Thoracic aorta (tissue), 2 donors: ENCODE measurements around the gene CD48. TPM values are rescaled to one million over a fixed set of nuclear protein-coding genes. Genes with fewer than 3 reads are reported as not detected.

Source experiments
- ATAC-seq: fragments of 150-250 bp; one replicate; pipeline ENCODE4 v1.8.0; 2017; ENCODE audit warnings: low read depth; ENCODE audit not compliant: insufficient number of reproducible peaks, low FRiP score
- DNase-seq: peaks from one replicate; pipeline ENCODE4 v3.0.0-alpha.2; 2020; ENCODE audit warnings: low spot score
- H3K27ac ChIP-seq, 2 donors: fragments of 200-600 bp; sonication (generic); 1 replicate in 1 of 2; 2 replicates in 1 of 2; pipeline ENCODE4 v1.5.1; 2016; ENCODE audit warnings: mild to moderate bottlenecking in 2 of 2, moderate library complexity in 2 of 2
- H3K27me3 ChIP-seq: fragments of 200-600 bp; sonication (generic); replicated peaks from 2 replicates; pipeline ENCODE4 v1.6.0; 2016; ENCODE audit warnings: mild to moderate bottlenecking; ENCODE audit not compliant: insufficient read depth
- H3K36me3 ChIP-seq: fragments of 200-600 bp; sonication (generic); one replicate; pipeline ENCODE4 v1.5.1; 2016
- H3K4me1 ChIP-seq, 2 donors: fragments of 200-600 bp; sonication (generic); 1 replicate in 1 of 2; 2 replicates in 1 of 2; pipeline versions ENCODE4 v1.5.1 to v1.6.0; 2016; ENCODE audit warnings: low read depth in 2 of 2, mild to moderate bottlenecking in 1 of 2; ENCODE audit not compliant: control insufficient read depth in 1 of 2
- H3K4me3 ChIP-seq: fragments of 200-600 bp; sonication (generic); 2 replicates; pipeline ENCODE4 v1.5.1; 2016; ENCODE audit warnings: mild to moderate bottlenecking
- H3K9me3 ChIP-seq: fragments of 200-600 bp; sonication (generic); 2 replicates; pipeline ENCODE4 v1.5.1; 2016
- CTCF ChIP-seq: fragments of 200-600 bp; sonication (generic); IDR thresholded peaks from one replicate; pipeline ENCODE4 v1.5.1; 2019; ENCODE audit warnings: antibody characterized with exemption
- total RNA-seq, 2 donors: library from RNA; depleted of rRNA; stranded (reverse); fragments of >200 nt; gene quantifications; one replicate each; pipeline versions ENCODE4 v1.1.0 to v1.2.3, GENCODE V29; 2016

The CD48 gene
- total RNA-seq, 2 donors from 2014 or later = 9.0 to 9.9 TPM

DNA sequence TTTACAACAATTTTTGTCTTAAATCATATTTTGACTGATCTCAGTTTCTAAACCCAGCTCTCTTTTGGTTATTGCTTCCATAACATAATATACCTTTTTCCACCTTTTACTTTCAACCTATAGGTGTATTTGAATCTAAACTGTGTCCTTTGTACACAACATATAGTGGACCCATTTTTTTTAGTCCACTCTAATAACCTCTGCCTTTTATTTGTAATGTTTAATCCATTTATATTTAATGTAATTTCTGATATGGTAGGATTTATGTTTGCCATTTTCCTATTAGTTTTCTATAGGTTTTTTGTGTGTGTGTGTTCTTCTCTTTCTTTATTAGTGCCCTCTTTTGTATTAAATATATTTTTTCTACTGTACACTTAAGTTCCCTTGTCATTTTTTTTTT is 42.3 kb downstream of the CD48 start:
- Histone ChIP-seq H3K27ac (no peak overlapping the region), H3K36me3 (no peaks in the 10 kb centered on the region), H3K4me1 (no peaks in the 10 kb centered on the region), H3K9me3 (no peaks in the 10 kb centered on the region), H3K27me3 (no peaks in the 10 kb centered on the region), H3K4me3 (no peak overlapping the region)
- TF ChIP-seq CTCF = no peak
- DNase-seq = no peak
- ATAC-seq = no peak

- Histone ChIP-seq H3K27me3 (no peaks in the 10 kb centered on the region), H3K4me1 (no peaks in the 10 kb centered on the region), H3K36me3 (no peaks in the 10 kb centered on the region), H3K9me3 (no peaks in the 10 kb centered on the region), H3K27ac (no peak overlapping the region), H3K4me3 (no peak overlapping the region)
- DNase-seq (no peak), ATAC-seq (no peak)
- no peak for TF ChIP-seq CTCF
Observed at GRCh38 chr1:160667896-160668295, 43.7 kb downstream of the CD48 start.

- no peak for ATAC-seq
- Histone ChIP-seq H3K4me3 (no peak overlapping the region), H3K36me3 (no peaks in the 10 kb centered on the region), H3K27ac (no peak overlapping the region), H3K9me3 (no peaks in the 10 kb centered on the region), H3K4me1 (no peaks in the 10 kb centered on the region), H3K27me3 (no peaks in the 10 kb centered on the region)
- DNase-seq = no peak
- TF ChIP-seq CTCF = no peak
Observed at GRCh38 chr1:160666079-160666442, 45.6 kb downstream of the CD48 start.

- no peak overlapping the region for H3K4me3 ChIP-seq
- H3K27me3 ChIP-seq = no peaks in the 10 kb centered on the region
- no peaks in the 10 kb centered on the region for H3K36me3 ChIP-seq
- no peaks in the 10 kb centered on the region for H3K4me1 ChIP-seq
- ATAC-seq = no peak
- TF ChIP-seq CTCF = no peak
- no peak for DNase-seq
- H3K27ac ChIP-seq = no peak overlapping the region
- no peaks in the 10 kb centered on the region for H3K9me3 ChIP-seq
Observed at GRCh38 chr1:160665330-160666078, 46.1 kb downstream of the CD48 start.

DNA sequence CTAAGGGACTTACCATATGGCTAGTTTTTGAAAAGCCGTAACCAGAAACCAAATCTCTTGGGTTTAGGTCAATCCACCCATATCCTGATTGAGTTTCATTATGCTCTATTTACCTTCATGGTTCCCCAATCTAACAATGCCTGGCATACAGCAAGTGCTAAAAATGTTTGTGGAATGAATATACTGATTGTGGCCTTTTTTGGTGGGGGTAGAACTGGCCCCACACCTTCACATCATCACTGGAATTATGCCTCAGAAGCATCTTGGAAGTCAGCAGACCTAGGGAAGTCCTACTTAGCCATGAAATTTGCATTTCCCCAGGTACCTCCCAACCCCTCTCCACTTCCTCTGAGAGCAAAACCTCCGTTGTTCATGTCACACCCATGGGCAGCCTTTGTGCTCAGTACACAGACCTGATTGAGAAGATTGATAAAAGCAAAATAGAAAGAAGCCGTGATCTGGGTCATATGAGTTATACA is 47.0 kb downstream of the CD48 start:
- H3K36me3 ChIP-seq = no peaks in the 10 kb centered on the region
- H3K4me3 ChIP-seq = no peak overlapping the region
- DNase-seq = no peak
- H3K27ac ChIP-seq = no peak overlapping the region
- no peak for TF ChIP-seq CTCF
- H3K4me1 ChIP-seq = no peaks in the 10 kb centered on the region
- no peaks in the 10 kb centered on the region for H3K9me3 ChIP-seq
- no peak for ATAC-seq
- no peaks in the 10 kb centered on the region for H3K27me3 ChIP-seq
